ENCODE measurements around the gene PLA2G4C.

GRCh38 chr19:48147597-48148175 lies 37.1 kb upstream of the PLA2G4C start:
- TF ChIP-seq KAT7 (CRISPR knock-in tag; IDR thresholded peaks at IDR 0.05; ENCODE audit: borderline replicate concordance) = no peak
- no peak for TF ChIP-seq MAX (CRISPR knock-in tag; IDR thresholded peaks at IDR 0.05)
- TF ChIP-seq TEAD4 (CRISPR knock-in tag; IDR thresholded peaks at IDR 0.05) = no peak
- TF ChIP-seq, protein P1, sequence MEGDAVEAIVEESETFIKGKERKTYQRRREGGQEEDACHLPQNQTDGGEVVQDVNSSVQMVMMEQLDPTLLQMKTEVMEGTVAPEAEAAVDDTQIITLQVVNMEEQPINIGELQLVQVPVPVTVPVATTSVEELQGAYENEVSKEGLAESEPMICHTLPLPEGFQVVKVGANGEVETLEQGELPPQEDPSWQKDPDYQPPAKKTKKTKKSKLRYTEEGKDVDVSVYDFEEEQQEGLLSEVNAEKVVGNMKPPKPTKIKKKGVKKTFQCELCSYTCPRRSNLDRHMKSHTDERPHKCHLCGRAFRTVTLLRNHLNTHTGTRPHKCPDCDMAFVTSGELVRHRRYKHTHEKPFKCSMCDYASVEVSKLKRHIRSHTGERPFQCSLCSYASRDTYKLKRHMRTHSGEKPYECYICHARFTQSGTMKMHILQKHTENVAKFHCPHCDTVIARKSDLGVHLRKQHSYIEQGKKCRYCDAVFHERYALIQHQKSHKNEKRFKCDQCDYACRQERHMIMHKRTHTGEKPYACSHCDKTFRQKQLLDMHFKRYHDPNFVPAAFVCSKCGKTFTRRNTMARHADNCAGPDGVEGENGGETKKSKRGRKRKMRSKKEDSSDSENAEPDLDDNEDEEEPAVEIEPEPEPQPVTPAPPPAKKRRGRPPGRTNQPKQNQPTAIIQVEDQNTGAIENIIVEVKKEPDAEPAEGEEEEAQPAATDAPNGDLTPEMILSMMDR (IDR thresholded peaks at IDR 0.05) = no peak
- TF ChIP-seq ATF6 (CRISPR knock-in tag; IDR thresholded peaks at IDR 0.05) = no peak
- TF ChIP-seq SP1 (CRISPR knock-in tag; conservative IDR thresholded peaks at IDR 0.05) = no peak
- no peak for TF ChIP-seq ZNF671 (CRISPR knock-in tag; IDR thresholded peaks at IDR 0.05)

All from WTC11 (cell line).